HepG2 (cell line): ENCODE measurements around the gene DISP2. TPM values are rescaled to one million over a fixed set of nuclear protein-coding genes. Genes with fewer than 3 reads are reported as not detected.
A peak's percentile ranks its signal among the peaks of the same experiment; 100 is the strongest.

ENCODE experiments used
- ATAC-seq: fragments of 200-7000 bp; cut with Tn5 transposase; 3 replicates; pipeline ENCODE4 v1.9.1; 2020; ENCODE audit warnings: mild to moderate bottlenecking, moderate library complexity
- BruUV-seq: library from RNA; stranded (reverse); fragments of 400-500 nt; replicated peaks from 2 replicates; lab custom pipeline; 2021; lab: Mats Ljungman, UMichigan
- CTCF ChIA-PET: fragments of 300-600 bp; formaldehyde crosslinking; extraction: SDS; loops from one replicate; lab custom pipeline; 2021; ENCODE audit warnings: low total read pairs, inconsistent platforms, low intra/inter-chr PET ratio; lab: Yijun Ruan, JAX
- POLR2A ChIA-PET: fragments of 350-600 bp; sonication (Branson Sonifier 250); formaldehyde crosslinking; loops from one replicate; lab custom pipeline; 2020; ENCODE audit warnings: antibody characterized with exemption, inconsistent platforms; lab: Yijun Ruan, JAX
- DNase-seq: peaks from one replicate; pipeline ENCODE4 v3.0.0-alpha.2; 2015; ENCODE audit warnings: low spot score
- FAIRE-seq: peaks from 3 replicates; lab custom pipeline; 2011; peaks lifted over from hg19 to GRCh38; lab: Jason Lieb, UNC
- H2AFZ ChIP-seq: one replicate; pipeline ENCODE4 v1.6.1; 2011; ENCODE audit warnings: low read length, inconsistent platforms
- H3K27ac ChIP-seq: fragments of 300-600 bp; 3 replicates; pipeline ENCODE4 v1.8.0; 2011; ENCODE audit warnings: mixed run types, mild to moderate bottlenecking, mixed read lengths, low read length, inconsistent platforms; ENCODE audit not compliant: insufficient read depth; ENCODE audit errors: extremely low read length
- H3K27me3 ChIP-seq, 2 experiments: fragments of 200-600 bp in 1 of 2; 2 replicates in 1 of 2; 3 replicates in 1 of 2; pipeline versions ENCODE4 v1.6.0 to v1.8.0; 2011; ENCODE audit warnings: low read length in 2 of 2, mild to moderate bottlenecking in 2 of 2, moderate library complexity in 2 of 2, inconsistent platforms in 1 of 2; ENCODE audit not compliant: insufficient read depth in 2 of 2, control insufficient read depth in 1 of 2
- H3K36me3 ChIP-seq, 2 experiments: fragments of 200-600 bp in 1 of 2; replicated peaks in 1 of 2; 2 replicates in 1 of 2; 3 replicates in 1 of 2; pipeline versions ENCODE4 v1.5.1 to v1.8.0; 2011; ENCODE audit warnings: low read length in 2 of 2, inconsistent platforms in 1 of 2; ENCODE audit not compliant: insufficient read depth in 2 of 2, control insufficient read depth in 1 of 2
- H3K4me1 ChIP-seq: 2 replicates; pipeline ENCODE4 v1.5.1; 2012; ENCODE audit warnings: low read length, inconsistent platforms; ENCODE audit not compliant: insufficient read depth
- H3K4me2 ChIP-seq: 2 replicates; pipeline ENCODE4 v1.6.0; 2011; ENCODE audit warnings: low read depth, low read length, inconsistent platforms
- H3K4me3 ChIP-seq, 3 experiments: fragments of 200-600 bp in 1 of 3; sonication (generic), shearing (Covaris generic) in 1 of 3; replicated peaks in 1 of 3; 2 replicates each; pipeline ENCODE4 v1.5.1; 2011 to 2016; ENCODE audit warnings: low read length in 3 of 3, inconsistent platforms in 2 of 3, low read depth in 2 of 3, mild to moderate bottlenecking in 2 of 3, control low read depth in 1 of 3, mixed read lengths in 1 of 3; ENCODE audit not compliant: insufficient read depth in 1 of 3
- H3K79me2 ChIP-seq: one replicate; pipeline ENCODE4 v1.6.1; 2011; ENCODE audit warnings: low read length, inconsistent platforms; ENCODE audit not compliant: insufficient read depth
- H3K9ac ChIP-seq: 2 replicates; pipeline ENCODE4 v1.6.0; 2011; ENCODE audit warnings: mild to moderate bottlenecking, low read depth, low read length, inconsistent platforms; ENCODE audit not compliant: insufficient read depth
- H3K9me3 ChIP-seq: 2 replicates; pipeline ENCODE4 v1.5.1; 2012; ENCODE audit warnings: mild to moderate bottlenecking, low read length
- H4K20me1 ChIP-seq: 2 replicates; pipeline ENCODE4 v1.6.0; 2011; ENCODE audit warnings: inconsistent platforms, mild to moderate bottlenecking, low read length, moderate library complexity; ENCODE audit not compliant: insufficient read depth
- KDM1A ChIP-seq: IDR thresholded peaks from 2 replicates; pipeline ENCODE4 v1.6.1; 2016; ENCODE audit warnings: missing compliant biosample characterization
- MXD4 ChIP-seq: IDR thresholded peaks from 2 replicates; pipeline ENCODE4 v1.6.1; 2016; ENCODE audit warnings: mild to moderate bottlenecking, missing biosample characterization, missing genetic modification reagents
- SP5 ChIP-seq: IDR thresholded peaks from 2 replicates; pipeline ENCODE4 v1.6.1; 2016; ENCODE audit warnings: low read depth, borderline replicate concordance
- ZBTB42 ChIP-seq: sonication (generic); formaldehyde crosslinking; IDR thresholded peaks from 2 replicates; pipeline ENCODE4 v1.5.0; 2020; ENCODE audit warnings: mild to moderate bottlenecking, missing genetic modification reagents
- ZNF567 ChIP-seq: sonication (generic); formaldehyde crosslinking; IDR thresholded peaks from 2 replicates; pipeline ENCODE4 v1.8.1; 2023; ENCODE audit warnings: mild to moderate bottlenecking, missing genetic modification reagents, borderline replicate concordance
- WGBS: methylation state at CpG from one replicate; pipeline ENCODE4 v1.1.6; 2017; ENCODE audit warnings: low lambda C conversion rate; 5-methylcytosine and 5-hydroxymethylcytosine counted together
- in situ Hi-C: cut with HindIII; loops from 2 replicates; pipeline ENCODE4 v1.10.0; 2017; ENCODE audit warnings: low pct_unique_long_range_greater_than_20kb; ENCODE audit not compliant: extremely low pct_ligation_motif_present
- intact Hi-C: fragments of 100-400 bp; cut with micrococcal nuclease; formaldehyde crosslinking; loops from one replicate; pipeline ENCODE4 v1.10.0; 2022; ENCODE audit not compliant: unreplicated experiment
- polyA plus RNA-seq, 8 experiments: library from polyadenylated mRNA; depleted of rRNA in 3 of 8; stranded (reverse) in 7 of 8; unstranded in 1 of 8; fragments of >200 nt; fragmentation: Illumina TruSeq in 4 of 8; extraction: Trizol in 4 of 8; gene quantifications; 2 replicates each; pipeline versions ENCODE4 v1.2.1 to v1.2.3, GENCODE V29; 2011 to 2016; ENCODE audit warnings: low read depth in 4 of 8, missing spikeins in 1 of 8, mixed read lengths in 1 of 8; ENCODE audit not compliant: insufficient read depth in 1 of 8
- total RNA-seq, 5 experiments: library from RNA; depleted of rRNA; stranded (reverse); fragments of >200 nt; fragmentation: Illumina TruSeq; extraction: Trizol; gene quantifications; 2 replicates each; pipeline ENCODE4 v1.2.3, GENCODE V29; 2016; ENCODE audit warnings: low read depth in 1 of 5
- TF ChIP-seq, protein P1 (sequence below): sonication (generic); formaldehyde crosslinking; conservative IDR thresholded peaks from 2 replicates; pipeline ENCODE4 v1.8.1; 2023; ENCODE audit warnings: missing genetic modification reagents
- TF ChIP-seq, protein P2 (sequence below): sonication (generic); formaldehyde crosslinking; IDR thresholded peaks from 2 replicates; pipeline ENCODE4 v1.4.0; 2020; ENCODE audit warnings: missing genetic modification reagents, low read depth, mild to moderate bottlenecking, borderline replicate concordance
- TF ChIP-seq, protein P3 (sequence below): sonication (generic); formaldehyde crosslinking; IDR thresholded peaks from 2 replicates; pipeline ENCODE4 v1.8.0; 2022; ENCODE audit warnings: mild to moderate bottlenecking, missing genetic modification reagents, borderline replicate concordance

The DISP2 gene
- total and polyA plus RNA-seq, 2 of the 13 experiments (the other 11 are each of a cell fraction or from before 2014, with no cell fraction given): 0.09 to 0.32 TPM

DNA sequence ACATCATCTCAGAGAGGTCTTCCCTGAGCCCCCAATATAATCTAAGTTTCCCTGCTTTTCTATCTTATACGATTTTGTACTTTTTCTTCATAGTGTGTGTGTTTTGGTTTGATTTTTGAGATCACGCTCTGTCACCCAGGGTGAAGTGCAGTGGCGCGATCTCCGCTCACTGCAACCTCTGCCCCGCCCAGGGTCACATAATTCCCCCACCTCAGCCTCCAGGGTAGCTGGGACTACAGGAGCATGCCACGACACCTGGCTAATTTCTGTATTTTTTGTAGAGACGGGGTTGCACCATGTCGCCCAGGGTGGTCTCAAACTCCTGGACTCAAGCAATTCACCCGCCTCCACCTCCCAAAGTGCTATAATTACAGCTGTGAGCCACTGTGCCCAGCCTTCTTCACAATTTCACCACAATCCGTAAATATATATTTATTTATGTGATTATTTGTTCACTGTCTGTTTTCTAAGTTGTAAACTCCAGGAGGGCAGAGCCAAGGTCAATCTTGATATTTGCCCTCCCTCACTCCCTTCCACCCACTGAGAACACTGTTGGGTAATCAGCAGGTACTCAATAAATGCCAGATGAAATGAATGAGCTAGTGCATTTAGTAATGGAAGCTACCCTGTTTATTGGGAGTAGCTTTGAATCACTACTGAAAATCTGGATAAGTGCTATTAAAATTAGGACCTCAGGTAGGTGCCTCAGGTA is 24.0 kb downstream of the DISP2 start:
- no TSS peak for BruUV-seq
- Histone ChIP-seq H3K27me3 (no peaks in the 10 kb centered on the region; a peak in 1 of 5 replicates), H3K9me3 (no peaks in the 10 kb centered on the region), H3K4me3 (peak overlapping the region; percentile 73 to 92 (median 79); a peak in 5 of 6 replicates), H3K27ac (no peak overlapping the region), H3K9ac (peak overlapping the region; percentile 31; the same call in 1 of the 2 replicates), H3K79me2 (peaks cover 26% of the 10 kb centered on the region), H4K20me1 (no peaks in the 10 kb centered on the region), H3K4me1 (peaks cover 40% of the 10 kb centered on the region), H2AFZ (peak overlapping the region; percentile 72), H3K4me2 (peak overlapping the region; percentile 91), H3K36me3 (peaks cover 7 to 12% of the 10 kb centered on the region in 2 experiments)
- POLR2A ChIA-PET: interaction anchor here (1.1 to 2.5 kb wide), 3 partner anchors 13 to 32 kb away, joined by 3 to 19 read pairs (median 3); partner anchors contain the start of gene IVD
- 8% methylated on average over 11 of the region's 11 CpGs for WGBS
- intact Hi-C loops: loop anchor here (2.0 kb wide), 1 partner anchor 23 kb away; the partner anchor contains the start of gene IVD
- CTCF ChIA-PET: no interaction called here
- in situ Hi-C loops: no loop called here
- DNase-seq (no peak), ATAC-seq (peak; percentile 6; the same call in 1 of the 3 replicates), FAIRE-seq (no peak)
- no peak for TF ChIP-seq MXD4 (CRISPR knock-in tag)
- TF ChIP-seq, protein P1, sequence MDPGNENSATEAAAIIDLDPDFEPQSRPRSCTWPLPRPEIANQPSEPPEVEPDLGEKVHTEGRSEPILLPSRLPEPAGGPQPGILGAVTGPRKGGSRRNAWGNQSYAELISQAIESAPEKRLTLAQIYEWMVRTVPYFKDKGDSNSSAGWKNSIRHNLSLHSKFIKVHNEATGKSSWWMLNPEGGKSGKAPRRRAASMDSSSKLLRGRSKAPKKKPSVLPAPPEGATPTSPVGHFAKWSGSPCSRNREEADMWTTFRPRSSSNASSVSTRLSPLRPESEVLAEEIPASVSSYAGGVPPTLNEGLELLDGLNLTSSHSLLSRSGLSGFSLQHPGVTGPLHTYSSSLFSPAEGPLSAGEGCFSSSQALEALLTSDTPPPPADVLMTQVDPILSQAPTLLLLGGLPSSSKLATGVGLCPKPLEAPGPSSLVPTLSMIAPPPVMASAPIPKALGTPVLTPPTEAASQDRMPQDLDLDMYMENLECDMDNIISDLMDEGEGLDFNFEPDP (CRISPR knock-in tag): no peak
- no peak for TF ChIP-seq ZNF567 (CRISPR knock-in tag)
- TF ChIP-seq, protein P2, sequence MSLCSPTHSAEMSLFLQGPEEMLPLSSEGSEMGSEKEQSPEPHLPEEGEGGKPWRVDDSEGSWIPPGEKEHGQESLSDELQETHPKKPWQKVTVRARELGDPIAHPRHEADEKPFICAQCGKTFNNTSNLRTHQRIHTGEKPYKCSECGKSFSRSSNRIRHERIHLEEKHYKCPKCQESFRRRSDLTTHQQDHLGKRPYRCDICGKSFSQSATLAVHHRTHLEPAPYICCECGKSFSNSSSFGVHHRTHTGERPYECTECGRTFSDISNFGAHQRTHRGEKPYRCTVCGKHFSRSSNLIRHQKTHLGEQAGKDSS: peak; percentile 13; the same call in 1 of the 2 replicates
- TF ChIP-seq SP5 (CRISPR knock-in tag): peak; percentile 42; the same call in 1 of the 2 replicates
- no peak for TF ChIP-seq KDM1A (CRISPR knock-in tag)
- TF ChIP-seq, protein P3, sequence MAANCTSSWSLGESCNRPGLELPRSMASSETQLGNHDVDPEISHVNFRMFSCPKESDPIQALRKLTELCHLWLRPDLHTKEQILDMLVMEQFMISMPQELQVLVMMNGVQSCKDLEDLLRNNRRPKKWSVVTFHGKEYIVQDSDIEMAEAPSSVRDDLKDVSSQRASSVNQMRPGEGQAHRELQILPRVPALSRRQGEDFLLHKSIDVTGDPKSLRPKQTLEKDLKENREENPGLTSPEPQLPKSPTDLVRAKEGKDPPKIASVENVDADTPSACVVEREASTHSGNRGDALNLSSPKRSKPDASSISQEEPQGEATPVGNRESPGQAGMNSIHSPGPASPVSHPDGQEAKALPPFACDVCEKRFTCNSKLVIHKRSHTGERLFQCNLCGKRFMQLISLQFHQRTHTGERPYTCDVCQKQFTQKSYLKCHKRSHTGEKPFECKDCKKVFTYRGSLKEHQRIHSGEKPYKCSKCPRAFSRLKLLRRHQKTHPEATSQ (CRISPR knock-in tag): no peak
- TF ChIP-seq ZBTB42 (CRISPR knock-in tag): no peak
